ENCODE measurements around the gene RD3L. TPM values are rescaled to one million over a fixed set of nuclear protein-coding genes. Genes with fewer than 3 reads are reported as not detected.

The RD3L gene
- total and polyA plus RNA-seq, 2 donors (not counting 1 experiment from before 2014, with no cell fraction given) = not detected

- H4K20me1 ChIP-seq (ENCODE audit: control insufficient read depth, extremely low read depth, insufficient read depth, low read length) = no peaks in the 10 kb centered on the region
- DNase-seq (ENCODE audit: low read depth in 2 of 2) = no peak
- TF ChIP-seq EZH2 (IDR thresholded peaks at IDR 0.05; ENCODE audit: low read length, missing control alignments) (no peak), CTCF (conservative IDR thresholded peaks at IDR 0.05 in 1 of 2, IDR thresholded peaks at IDR 0.05 in 1 of 2; ENCODE audit: low read depth in 1 of 2, low read length in 2 of 2) (no peak)
- no peaks in the 10 kb centered on the region for H3K27me3 ChIP-seq (ENCODE audit: control insufficient read depth, insufficient read depth, low read length)
- no peak overlapping the region for H3K4me3 ChIP-seq (replicated peaks in 1 of 4; ENCODE audit: control extremely low read depth in 1 of 4, insufficient read depth in 1 of 4, low read depth in 3 of 4, low read length in 4 of 4)
- H3K79me2 ChIP-seq (ENCODE audit: control insufficient read depth, insufficient read depth, low read length) = no peaks in the 10 kb centered on the region
- H2AFZ ChIP-seq (ENCODE audit: low read length) = no peak overlapping the region
- no peak overlapping the region for H3K4me2 ChIP-seq (ENCODE audit: extremely low read depth, insufficient read depth, low read length)
- H3K9me3 ChIP-seq (ENCODE audit: control insufficient read depth, insufficient read depth, low read depth, low read length) = no peaks in the 10 kb centered on the region
- no peak overlapping the region for H3K9ac ChIP-seq (ENCODE audit: insufficient read depth, low read length)
- H3K27ac ChIP-seq (ENCODE audit: insufficient read depth, low read length) = no peak overlapping the region
- H3K36me3 ChIP-seq (ENCODE audit: control insufficient read depth, insufficient read depth, low read length) = no peaks in the 10 kb centered on the region
- H3K4me1 ChIP-seq (ENCODE audit: control insufficient read depth, extremely low read depth, insufficient read depth, low read length) = no peaks in the 10 kb centered on the region
These were observed 31.0 kb upstream of the RD3L start for GRCh38 chr14:103973354-103973753.

- H3K27ac ChIP-seq (ENCODE audit: insufficient read depth, low read length) = no peak overlapping the region
- H3K4me2 ChIP-seq (ENCODE audit: extremely low read depth, insufficient read depth, low read length) = no peak overlapping the region
- no peaks in the 10 kb centered on the region for H3K27me3 ChIP-seq (ENCODE audit: control insufficient read depth, insufficient read depth, low read length)
- H3K4me1 ChIP-seq (ENCODE audit: control insufficient read depth, extremely low read depth, insufficient read depth, low read length) = no peaks in the 10 kb centered on the region
- H3K9me3 ChIP-seq (ENCODE audit: control insufficient read depth, insufficient read depth, low read depth, low read length) = no peaks in the 10 kb centered on the region
- TF ChIP-seq CTCF (conservative IDR thresholded peaks at IDR 0.05 in 1 of 2, IDR thresholded peaks at IDR 0.05 in 1 of 2; ENCODE audit: low read depth in 1 of 2, low read length in 2 of 2) (no peak), EZH2 (IDR thresholded peaks at IDR 0.05; ENCODE audit: low read length, missing control alignments) (no peak)
- no peak overlapping the region for H3K9ac ChIP-seq (ENCODE audit: insufficient read depth, low read length)
- H3K4me3 ChIP-seq (replicated peaks in 1 of 4; ENCODE audit: control extremely low read depth in 1 of 4, insufficient read depth in 1 of 4, low read depth in 3 of 4, low read length in 4 of 4) = no peak overlapping the region
- H2AFZ ChIP-seq (ENCODE audit: low read length) = no peak overlapping the region
- H3K36me3 ChIP-seq (ENCODE audit: control insufficient read depth, insufficient read depth, low read length) = no peaks in the 10 kb centered on the region
- no peak for DNase-seq (ENCODE audit: low read depth in 2 of 2)
- no peaks in the 10 kb centered on the region for H4K20me1 ChIP-seq (ENCODE audit: control insufficient read depth, extremely low read depth, insufficient read depth, low read length)
- no peaks in the 10 kb centered on the region for H3K79me2 ChIP-seq (ENCODE audit: control insufficient read depth, insufficient read depth, low read length)
These were observed 27.6 kb upstream of the RD3L start for GRCh38 chr14:103969961-103970360.

- TF ChIP-seq EZH2 (IDR thresholded peaks at IDR 0.05; ENCODE audit: low read length, missing control alignments) (no peak), CTCF (conservative IDR thresholded peaks at IDR 0.05 in 1 of 2, IDR thresholded peaks at IDR 0.05 in 1 of 2; ENCODE audit: low read depth in 1 of 2, low read length in 2 of 2) (no peak)
- H3K27ac ChIP-seq (ENCODE audit: insufficient read depth, low read length) = no peak overlapping the region
- no peak overlapping the region for H2AFZ ChIP-seq (ENCODE audit: low read length)
- no peak overlapping the region for H3K4me3 ChIP-seq (replicated peaks in 1 of 4; ENCODE audit: control extremely low read depth in 1 of 4, insufficient read depth in 1 of 4, low read depth in 3 of 4, low read length in 4 of 4)
- H3K4me2 ChIP-seq (ENCODE audit: extremely low read depth, insufficient read depth, low read length) = no peak overlapping the region
- no peak overlapping the region for H3K9ac ChIP-seq (ENCODE audit: insufficient read depth, low read length)
- no peaks in the 10 kb centered on the region for H3K36me3 ChIP-seq (ENCODE audit: control insufficient read depth, insufficient read depth, low read length)
- H4K20me1 ChIP-seq (ENCODE audit: control insufficient read depth, extremely low read depth, insufficient read depth, low read length) = no peaks in the 10 kb centered on the region
- H3K79me2 ChIP-seq (ENCODE audit: control insufficient read depth, insufficient read depth, low read length) = no peaks in the 10 kb centered on the region
- no peak for DNase-seq (ENCODE audit: low read depth in 2 of 2)
- H3K9me3 ChIP-seq (ENCODE audit: control insufficient read depth, insufficient read depth, low read depth, low read length) = no peaks in the 10 kb centered on the region
- H3K27me3 ChIP-seq (ENCODE audit: control insufficient read depth, insufficient read depth, low read length) = no peaks in the 10 kb centered on the region
- H3K4me1 ChIP-seq (ENCODE audit: control insufficient read depth, extremely low read depth, insufficient read depth, low read length) = no peaks in the 10 kb centered on the region
These were observed 24.3 kb upstream of the RD3L start for GRCh38 chr14:103966631-103967030.
